Liver (tissue), 3 donors: ENCODE results near the gene LXN.

Source experiments
- ATF3 ChIP-seq: IDR thresholded peaks from 2 replicates; pipeline ENCODE4 v1.6.1; 2016; ENCODE audit warnings: antibody characterized with exemption
- CTCF ChIP-seq: fragments of 150-350 bp; IDR thresholded peaks from 2 replicates; pipeline ENCODE4 v1.5.1; 2017; ENCODE audit warnings: improper control_type of control experiment, low read depth, low read length; ENCODE audit not compliant: missing input control
- HNF4G ChIP-seq: IDR thresholded peaks from 2 replicates; pipeline ENCODE4 v1.6.1; 2016; ENCODE audit warnings: antibody characterized with exemption
- MAX ChIP-seq: IDR thresholded peaks from 2 replicates; pipeline ENCODE4 v1.6.1; 2016; ENCODE audit warnings: antibody characterized with exemption
- REST ChIP-seq: IDR thresholded peaks from 2 replicates; pipeline ENCODE4 v1.6.1; 2016; ENCODE audit warnings: antibody characterized with exemption, mild to moderate bottlenecking
- RXRA ChIP-seq, 2 donors: IDR thresholded peaks; 2 replicates each; pipeline ENCODE4 v1.6.1; 2017 to 2018; ENCODE audit warnings: antibody characterized with exemption in 2 of 2, mild to moderate bottlenecking in 1 of 2
- SP1 ChIP-seq: IDR thresholded peaks from 2 replicates; pipeline ENCODE4 v1.6.1; 2018; ENCODE audit warnings: antibody characterized with exemption, mild to moderate bottlenecking
- donor health status: healthy.
- donor health status: healthy.

- TF ChIP-seq HNF4G (no peak), MAX (no peak), CTCF (no peak), ATF3 (no peak), REST (no peak), SP1 (no peak), RXRA (IDR thresholded peaks at IDR 0.05) (no peak)
Observed at GRCh38 chr3:158617982-158618875, 54.2 kb downstream of the LXN start.
